Measurements from ENCODE around the gene MUC12.

The MUC12 gene

DNA sequence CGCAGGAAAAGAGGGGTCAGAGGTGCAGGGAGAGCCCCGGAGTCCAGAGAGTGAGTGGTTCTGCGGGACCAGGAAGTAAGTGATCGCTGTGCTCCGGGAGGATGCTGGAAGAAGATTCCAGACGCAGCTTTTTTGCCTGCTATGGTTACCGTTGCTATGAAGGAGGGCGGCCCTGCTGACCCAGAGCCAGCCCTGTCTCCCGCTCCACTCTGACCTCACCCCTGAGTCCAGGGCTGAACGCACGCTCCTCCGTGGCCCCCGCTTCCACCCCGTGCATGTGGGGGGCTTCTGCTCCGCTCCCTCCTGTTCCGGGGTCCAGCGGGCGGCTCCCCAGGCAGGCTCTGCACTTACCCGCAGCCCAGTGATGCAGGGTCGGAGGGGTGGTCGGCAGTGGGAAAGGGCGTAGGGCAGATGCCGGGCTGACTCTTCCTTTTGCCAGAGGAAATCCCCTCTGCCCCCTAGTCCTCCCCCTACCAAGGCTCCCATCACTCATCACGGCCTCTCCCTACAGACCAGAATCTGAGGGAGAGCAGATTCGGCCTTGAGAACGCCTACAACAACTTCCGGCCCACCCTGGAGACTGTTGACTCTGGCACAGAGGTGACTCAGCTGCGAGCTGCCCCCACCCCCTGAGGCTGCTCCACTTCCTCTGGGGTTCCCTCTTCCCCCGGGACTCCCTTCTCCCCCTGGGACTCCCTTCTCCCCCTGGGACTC is 47.9 kb downstream of the MUC12 start:
- in situ Hi-C loops (cut with MboI; ENCODE audit: low sequenced_read_pairs, unreplicated experiment) = no loop called here
- peak; percentile 92 for DNase-seq (ENCODE audit: low spot score)
- TF ChIP-seq, protein P1, sequence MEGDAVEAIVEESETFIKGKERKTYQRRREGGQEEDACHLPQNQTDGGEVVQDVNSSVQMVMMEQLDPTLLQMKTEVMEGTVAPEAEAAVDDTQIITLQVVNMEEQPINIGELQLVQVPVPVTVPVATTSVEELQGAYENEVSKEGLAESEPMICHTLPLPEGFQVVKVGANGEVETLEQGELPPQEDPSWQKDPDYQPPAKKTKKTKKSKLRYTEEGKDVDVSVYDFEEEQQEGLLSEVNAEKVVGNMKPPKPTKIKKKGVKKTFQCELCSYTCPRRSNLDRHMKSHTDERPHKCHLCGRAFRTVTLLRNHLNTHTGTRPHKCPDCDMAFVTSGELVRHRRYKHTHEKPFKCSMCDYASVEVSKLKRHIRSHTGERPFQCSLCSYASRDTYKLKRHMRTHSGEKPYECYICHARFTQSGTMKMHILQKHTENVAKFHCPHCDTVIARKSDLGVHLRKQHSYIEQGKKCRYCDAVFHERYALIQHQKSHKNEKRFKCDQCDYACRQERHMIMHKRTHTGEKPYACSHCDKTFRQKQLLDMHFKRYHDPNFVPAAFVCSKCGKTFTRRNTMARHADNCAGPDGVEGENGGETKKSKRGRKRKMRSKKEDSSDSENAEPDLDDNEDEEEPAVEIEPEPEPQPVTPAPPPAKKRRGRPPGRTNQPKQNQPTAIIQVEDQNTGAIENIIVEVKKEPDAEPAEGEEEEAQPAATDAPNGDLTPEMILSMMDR (IDR thresholded peaks at IDR 0.05; ENCODE audit: borderline replicate concordance, control extremely low read depth, extremely low read depth, insufficient read depth, missing control alignments) = no peak

DNA sequence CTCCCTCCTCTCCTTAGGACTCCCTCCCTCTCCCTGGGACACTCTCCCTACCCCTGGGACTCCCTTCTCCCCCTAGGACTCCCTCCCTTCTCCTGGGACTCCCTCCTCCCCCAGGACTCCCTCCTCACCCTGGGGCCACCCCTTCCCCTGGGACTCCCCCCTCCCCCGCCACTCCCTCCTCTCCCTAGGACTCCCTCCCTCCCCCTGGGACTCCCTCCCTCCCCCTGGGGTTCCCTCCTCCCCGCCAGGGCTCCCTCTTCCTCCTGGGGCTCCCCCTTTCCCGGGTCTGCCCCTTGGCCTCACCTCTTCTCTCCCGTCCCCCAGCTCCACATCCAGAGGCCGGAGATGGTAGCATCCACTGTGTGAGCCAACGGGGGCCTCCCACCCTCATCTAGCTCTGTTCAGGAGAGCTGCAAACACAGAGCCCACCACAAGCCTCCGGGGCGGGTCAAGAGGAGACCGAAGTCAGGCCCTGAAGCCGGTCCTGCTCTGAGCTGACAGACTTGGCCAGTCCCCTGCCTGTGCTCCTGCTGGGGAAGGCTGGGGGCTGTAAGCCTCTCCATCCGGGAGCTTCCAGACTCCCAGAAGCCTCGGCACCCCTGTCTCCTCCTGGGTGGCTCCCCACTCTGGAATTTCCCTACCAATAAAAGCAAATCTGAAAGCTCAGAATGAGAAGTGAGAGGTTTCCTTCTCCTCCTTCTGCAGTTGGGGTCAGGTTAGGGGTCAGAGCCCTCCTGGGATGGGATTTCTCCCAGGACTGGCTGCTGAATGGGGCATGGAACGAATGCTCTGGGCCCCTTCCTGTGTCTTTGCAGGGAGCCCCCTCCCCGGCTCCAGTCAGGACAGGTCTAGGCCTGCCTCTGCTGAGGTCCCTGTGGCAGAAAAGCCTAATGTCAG is 49.2 kb downstream of the MUC12 start:
- DNase-seq (ENCODE audit: low spot score) = peak; percentile 77
- in situ Hi-C loops (cut with MboI; ENCODE audit: low sequenced_read_pairs, unreplicated experiment) = no loop called here
- TF ChIP-seq, protein P1 (IDR thresholded peaks at IDR 0.05; ENCODE audit: borderline replicate concordance, control extremely low read depth, extremely low read depth, insufficient read depth, missing control alignments) = no peak

DNA sequence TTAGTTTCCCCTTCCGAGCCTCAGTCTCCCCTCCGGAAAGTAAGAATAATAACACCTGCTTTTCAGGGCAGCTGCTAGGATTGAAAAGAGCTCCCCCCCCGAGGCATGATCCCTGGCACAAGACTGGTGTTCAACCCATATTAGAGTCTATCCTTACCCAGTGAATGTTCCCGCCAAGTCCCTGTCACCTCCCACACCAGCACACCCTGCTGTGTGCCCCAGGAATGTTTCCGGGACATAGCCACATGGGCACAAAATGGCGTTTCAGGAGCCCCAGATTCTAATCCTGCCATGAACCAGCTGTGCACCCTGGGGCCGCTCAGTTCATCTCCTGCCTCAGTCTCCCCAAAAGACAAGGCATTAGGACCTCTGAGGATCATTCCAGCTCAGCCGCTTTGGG is 51.1 kb downstream of the MUC12 start:
- in situ Hi-C loops (cut with MboI; ENCODE audit: low sequenced_read_pairs, unreplicated experiment) = no loop called here
- no peak for DNase-seq (ENCODE audit: low spot score)
- TF ChIP-seq, protein P1 (IDR thresholded peaks at IDR 0.05; ENCODE audit: borderline replicate concordance, control extremely low read depth, extremely low read depth, insufficient read depth, missing control alignments) = no peak

DNA sequence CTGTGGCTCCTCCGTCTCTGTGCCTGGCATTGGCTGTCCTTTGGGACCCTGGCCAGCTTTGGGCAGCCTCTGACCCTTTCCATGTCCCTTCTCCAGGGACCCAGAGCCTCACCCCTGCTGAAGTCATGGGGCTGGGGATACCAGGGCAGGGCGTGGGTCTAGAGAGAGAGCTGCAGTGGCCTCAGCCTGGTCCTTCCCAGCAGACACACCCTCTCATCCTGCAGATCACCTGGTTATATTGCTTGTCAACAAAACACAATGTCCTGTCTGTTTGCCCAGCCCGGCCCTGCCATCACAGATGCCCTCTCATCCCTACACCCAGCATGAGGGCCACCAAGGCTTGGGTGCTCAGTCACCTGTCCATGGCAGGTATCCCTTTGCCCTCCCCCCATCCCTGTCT is 52.3 kb downstream of the MUC12 start:
- TF ChIP-seq, protein P1 (IDR thresholded peaks at IDR 0.05; ENCODE audit: borderline replicate concordance, control extremely low read depth, extremely low read depth, insufficient read depth, missing control alignments) = no peak
- no peak for DNase-seq (ENCODE audit: low spot score)
- in situ Hi-C loops (cut with MboI; ENCODE audit: low sequenced_read_pairs, unreplicated experiment) = no loop called here

DNA sequence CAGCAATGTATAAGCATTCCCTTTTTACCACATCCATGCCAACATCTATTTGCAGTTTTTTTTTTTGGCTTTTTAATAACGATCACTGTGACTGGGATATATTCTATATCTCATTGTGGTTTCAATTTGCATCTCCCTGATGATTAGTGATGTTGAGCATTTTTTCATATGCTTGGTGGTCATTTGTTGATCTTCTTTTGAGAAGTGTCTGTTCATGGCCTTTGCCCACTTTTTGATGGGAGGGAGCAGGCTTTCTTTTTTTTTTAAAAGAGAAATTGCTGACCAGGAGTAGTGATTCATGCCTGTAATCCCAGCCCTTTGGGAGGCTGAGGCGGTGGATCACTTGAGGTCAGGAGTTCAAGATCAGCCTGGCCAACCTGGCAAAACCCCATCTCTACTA is 54.5 kb downstream of the MUC12 start:
- TF ChIP-seq, protein P1 (IDR thresholded peaks at IDR 0.05; ENCODE audit: borderline replicate concordance, control extremely low read depth, extremely low read depth, insufficient read depth, missing control alignments) = no peak
- in situ Hi-C loops (cut with MboI; ENCODE audit: low sequenced_read_pairs, unreplicated experiment) = no loop called here
- no peak for DNase-seq (ENCODE audit: low spot score)

DNA sequence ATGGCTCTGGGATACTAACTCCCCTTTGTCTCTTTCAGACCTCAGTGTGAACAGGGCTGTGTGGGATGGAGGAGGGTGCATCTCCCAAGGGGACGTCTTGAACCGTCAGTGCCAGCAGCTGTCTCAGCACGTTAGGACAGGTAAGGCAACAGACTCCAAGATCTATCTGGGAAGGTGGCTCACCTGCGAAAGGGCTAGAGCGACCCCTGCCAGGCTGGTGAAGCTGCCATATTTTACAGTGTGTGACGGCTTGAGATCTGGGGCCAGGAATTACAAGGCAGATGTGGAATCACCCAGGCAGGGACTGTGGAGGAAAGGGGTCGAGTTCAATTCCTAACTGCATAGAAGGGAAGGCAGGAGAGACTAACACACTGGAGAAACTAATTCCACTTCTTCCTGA is 61.7 kb downstream of the MUC12 start:
- TF ChIP-seq, protein P1 (IDR thresholded peaks at IDR 0.05; ENCODE audit: borderline replicate concordance, control extremely low read depth, extremely low read depth, insufficient read depth, missing control alignments) = no peak
- DNase-seq (ENCODE audit: low spot score) = no peak
- in situ Hi-C loops (cut with MboI; ENCODE audit: low sequenced_read_pairs, unreplicated experiment) = no loop called here
